Measurements from ENCODE around the gene DACT3. TPM values are rescaled to one million over a fixed set of nuclear protein-coding genes. Genes with fewer than 3 reads are reported as not detected.

Gene DACT3
- polyA plus RNA-seq, 4 donors: 23.7 to 62.8 (median 26.9) TPM

DNA sequence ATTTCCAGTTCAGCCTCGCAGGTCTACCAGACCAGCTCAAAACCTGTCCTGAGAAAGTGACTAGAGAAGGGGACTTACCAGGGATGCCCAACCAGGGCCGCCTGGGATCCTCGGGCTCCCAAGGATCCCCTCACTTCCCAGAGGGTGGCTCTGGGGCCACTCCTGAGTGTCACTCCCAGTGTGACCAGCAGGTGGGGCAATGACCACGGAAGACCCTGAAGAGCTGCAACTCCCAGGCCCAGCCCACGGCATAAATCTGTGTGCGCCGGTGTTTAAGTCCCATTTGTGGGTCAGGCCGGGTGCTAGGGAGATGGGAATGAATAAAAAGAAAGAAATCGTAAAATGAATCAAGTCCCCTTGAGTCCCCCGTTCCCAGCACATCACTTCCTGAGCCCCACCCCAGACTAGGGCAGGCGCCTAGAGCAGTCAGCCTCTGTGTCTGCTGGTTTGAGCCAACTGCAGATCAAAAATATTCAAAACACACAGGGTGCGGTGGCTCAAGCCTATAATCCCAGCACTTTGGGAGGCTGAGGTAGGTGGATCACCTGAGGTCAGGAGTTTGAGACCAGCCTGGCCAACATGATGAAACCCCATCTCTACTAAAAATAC lies 46.8 kb downstream of the DACT3 start:
- peak in 1 of 4 donors; percentile 62 for DNase-seq (ENCODE audit: low read depth in 4 of 4, low spot score in 3 of 4)

DNA sequence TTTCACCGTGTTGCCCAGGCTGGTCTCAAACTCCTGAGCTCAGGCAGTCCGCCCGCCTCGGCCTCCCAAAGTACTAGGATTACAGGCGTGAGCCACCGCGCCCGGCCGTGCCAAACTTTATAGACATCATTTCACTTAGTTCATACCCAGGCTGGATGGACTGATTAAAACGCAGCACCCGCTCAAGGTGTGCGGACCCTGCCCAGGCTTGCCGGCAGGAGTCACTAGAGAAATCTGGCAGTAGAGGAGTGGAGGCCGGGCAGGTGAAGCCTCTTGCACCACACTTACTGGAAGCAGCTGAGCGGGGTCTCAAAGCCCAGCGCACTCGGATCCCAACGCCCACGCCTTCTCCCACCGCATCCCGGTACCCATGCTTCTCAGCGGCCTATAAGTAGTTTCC lies 47.5 kb downstream of the DACT3 start:
- no peak for DNase-seq (ENCODE audit: low read depth in 4 of 4, low spot score in 3 of 4)

- no peak for DNase-seq (ENCODE audit: low read depth in 4 of 4, low spot score in 3 of 4)
These were observed 49.2 kb downstream of the DACT3 start for GRCh38 chr19:46611776-46612175.

- no peak for DNase-seq (ENCODE audit: low read depth in 4 of 4, low spot score in 3 of 4)
These were observed 49.9 kb downstream of the DACT3 start for GRCh38 chr19:46610851-46611770.

DNA sequence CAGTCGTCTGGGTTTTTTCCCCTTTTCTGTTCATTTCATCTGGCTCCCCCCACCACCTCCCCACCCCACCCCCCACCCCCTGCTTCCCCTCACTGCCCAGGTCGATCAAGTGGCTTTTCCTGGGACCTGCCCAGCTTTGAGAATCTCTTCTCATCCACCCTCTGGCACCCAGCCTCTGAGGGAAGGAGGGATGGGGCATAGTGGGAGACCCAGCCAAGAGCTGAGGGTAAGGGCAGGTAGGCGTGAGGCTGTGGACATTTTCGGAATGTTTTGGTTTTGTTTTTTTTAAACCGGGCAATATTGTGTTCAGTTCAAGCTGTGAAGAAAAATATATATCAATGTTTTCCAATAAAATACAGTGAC lies 50.6 kb downstream of the DACT3 start:
- DNase-seq (ENCODE audit: low read depth in 4 of 4, low spot score in 3 of 4): no peak

DNA sequence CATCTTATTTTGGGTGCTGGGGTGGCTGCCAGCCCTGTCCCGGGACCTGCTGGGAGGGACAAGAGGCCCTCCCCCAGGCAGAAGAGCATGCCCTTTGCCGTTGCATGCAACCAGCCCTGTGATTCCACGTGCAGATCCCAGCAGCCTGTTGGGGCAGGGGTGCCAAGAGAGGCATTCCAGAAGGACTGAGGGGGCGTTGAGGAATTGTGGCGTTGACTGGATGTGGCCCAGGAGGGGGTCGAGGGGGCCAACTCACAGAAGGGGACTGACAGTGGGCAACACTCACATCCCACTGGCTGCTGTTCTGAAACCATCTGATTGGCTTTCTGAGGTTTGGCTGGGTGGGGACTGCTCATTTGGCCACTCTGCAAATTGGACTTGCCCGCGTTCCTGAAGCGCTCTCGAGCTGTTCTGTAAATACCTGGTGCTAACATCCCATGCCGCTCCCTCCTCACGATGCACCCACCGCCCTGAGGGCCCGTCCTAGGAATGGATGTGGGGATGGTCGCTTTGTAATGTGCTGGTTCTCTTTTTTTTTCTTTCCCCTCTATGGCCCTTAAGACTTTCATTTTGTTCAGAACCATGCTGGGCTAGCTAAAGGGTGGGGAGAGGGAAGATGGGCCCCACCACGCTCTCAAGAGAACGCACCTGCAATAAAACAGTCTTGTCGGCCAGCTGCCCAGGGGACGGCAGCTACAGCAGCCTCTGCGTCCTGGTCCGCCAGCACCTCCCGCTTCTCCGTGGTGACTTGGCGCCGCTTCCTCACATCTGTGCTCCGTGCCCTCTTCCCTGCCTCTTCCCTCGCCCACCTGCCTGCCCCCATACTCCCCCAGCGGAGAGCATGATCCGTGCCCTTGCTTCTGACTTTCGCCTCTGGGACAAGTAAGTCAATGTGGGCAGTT lies 51.2 kb downstream of the DACT3 start:
- DNase-seq (ENCODE audit: low read depth in 4 of 4, low spot score in 3 of 4): no peak

- DNase-seq (ENCODE audit: low read depth in 4 of 4, low spot score in 3 of 4): no peak
These were observed 52.2 kb downstream of the DACT3 start for GRCh38 chr19:46608581-46609345.

DNA sequence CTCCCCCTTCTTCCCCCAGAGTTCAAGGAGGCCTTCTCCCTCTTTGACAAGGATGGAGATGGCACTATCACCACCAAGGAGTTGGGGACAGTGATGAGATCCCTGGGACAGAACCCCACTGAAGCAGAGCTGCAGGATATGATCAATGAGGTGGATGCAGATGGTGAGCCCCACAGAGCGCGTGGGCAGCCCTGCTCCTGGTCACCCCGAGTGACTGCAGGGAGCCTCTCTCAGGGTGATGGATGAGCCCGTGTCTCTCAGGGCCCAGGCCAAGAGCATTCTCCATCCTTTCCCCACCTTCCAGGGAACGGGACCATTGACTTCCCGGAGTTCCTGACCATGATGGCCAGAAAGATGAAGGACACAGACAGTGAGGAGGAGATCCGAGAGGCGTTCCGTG lies 52.8 kb downstream of the DACT3 start:
- no peak for DNase-seq (ENCODE audit: low read depth in 4 of 4, low spot score in 3 of 4)

DNA sequence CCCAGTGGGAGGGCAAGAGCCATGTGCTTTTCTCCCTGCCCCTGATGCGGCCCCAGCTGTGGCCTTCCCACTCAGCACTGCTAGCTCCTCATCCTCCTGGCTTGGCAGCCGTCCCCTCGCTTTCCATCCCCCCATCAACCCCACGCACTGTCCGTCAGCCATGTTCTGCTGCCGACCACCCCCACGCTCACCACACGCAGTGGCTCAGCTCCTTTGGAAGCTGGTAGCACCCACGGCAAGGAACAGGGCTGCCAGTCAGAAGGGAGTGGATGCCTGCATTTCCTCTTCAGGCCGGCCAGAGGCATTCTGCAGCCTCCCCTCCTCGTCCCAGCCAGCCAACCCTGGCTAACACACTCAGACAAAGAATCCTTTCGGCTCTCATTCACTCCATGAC lies 53.5 kb downstream of the DACT3 start:
- no peak for DNase-seq (ENCODE audit: low read depth in 4 of 4, low spot score in 3 of 4)

- DNase-seq (ENCODE audit: low read depth in 4 of 4, low spot score in 3 of 4): no peak
These were observed 54.1 kb downstream of the DACT3 start for GRCh38 chr19:46606681-46607447.

DNA sequence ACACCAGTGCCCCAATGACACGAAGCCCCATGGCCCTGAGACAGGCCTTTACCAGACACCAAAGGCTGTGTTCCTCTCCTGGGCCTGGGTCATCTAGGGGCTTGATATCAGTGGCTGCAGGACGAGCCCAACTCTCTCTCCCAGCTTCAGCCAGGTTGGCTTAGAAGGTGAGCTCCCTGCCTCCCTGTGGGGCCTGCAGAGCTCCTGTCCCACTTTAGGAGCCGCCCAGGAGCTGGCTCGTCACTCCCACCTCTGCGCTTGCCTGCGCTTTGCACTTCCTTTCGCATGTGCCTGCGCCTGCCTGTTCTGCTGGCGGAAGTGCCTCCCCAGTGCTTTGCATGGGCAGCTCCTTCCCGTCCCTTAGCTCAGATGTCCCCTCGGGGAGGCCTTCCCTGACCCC lies 55.0 kb downstream of the DACT3 start:
- DNase-seq (ENCODE audit: low read depth in 4 of 4, low spot score in 3 of 4): no peak

GRCh38 chr19:46605356-46605821 lies 55.6 kb downstream of the DACT3 start:
- no peak for DNase-seq (ENCODE audit: low read depth in 4 of 4, low spot score in 3 of 4)

GRCh38 chr19:46604781-46605355 lies 56.1 kb downstream of the DACT3 start:
- no peak for DNase-seq (ENCODE audit: low read depth in 4 of 4, low spot score in 3 of 4)

DNA sequence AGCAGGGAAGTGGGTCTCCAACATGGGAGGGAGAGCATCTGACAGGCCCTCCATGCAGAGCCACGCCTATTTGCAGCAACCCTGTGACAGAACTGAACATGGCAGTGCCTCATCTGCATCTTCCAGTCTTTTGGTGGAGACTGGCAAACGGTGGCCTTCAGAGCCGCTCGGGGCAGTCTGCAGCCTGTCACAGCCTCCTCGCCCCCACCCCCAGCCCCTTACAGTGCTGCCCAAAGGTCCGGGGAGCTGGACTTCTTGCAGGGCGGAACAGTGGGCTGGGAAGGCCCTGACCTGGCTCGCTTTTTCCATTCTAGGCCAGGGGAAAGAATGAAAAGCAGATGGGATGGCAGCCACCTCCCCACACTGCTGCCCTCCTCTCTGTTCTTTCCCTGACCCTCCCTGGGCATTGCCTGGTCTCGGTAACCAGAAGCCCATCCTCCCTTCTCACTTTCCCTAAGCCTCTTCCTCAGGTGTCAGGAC lies 57.2 kb downstream of the DACT3 start:
- DNase-seq (ENCODE audit: low read depth in 4 of 4, low spot score in 3 of 4): no peak

GRCh38 chr19:46603195-46603637 lies 57.8 kb downstream of the DACT3 start:
- DNase-seq (ENCODE audit: low read depth in 4 of 4, low spot score in 3 of 4): no peak

GRCh38 chr19:46602392-46603194 lies 58.4 kb downstream of the DACT3 start:
- no peak for DNase-seq (ENCODE audit: low read depth in 4 of 4, low spot score in 3 of 4)

GRCh38 chr19:46601318-46602224 lies 59.4 kb downstream of the DACT3 start, which contains the start of gene CALM3:
Gene CALM3 (plus strand): TSS chr19:46601330. CDS start chr19:46601435, 105 bp downstream.
- no peak for DNase-seq (ENCODE audit: low read depth in 4 of 4, low spot score in 3 of 4)
